Stomach (tissue), 9 donors: ENCODE results near the gene SENP8. TPM values are rescaled to one million over a fixed set of nuclear protein-coding genes. Genes with fewer than 3 reads are reported as not detected.

Experiments
- DNase-seq, 2 donors: peaks; one replicate each; pipeline versions ENCODE4 v3.0.0 to v3.0.0-alpha.2; 2013 to 2019
- H3K27ac ChIP-seq, 5 donors: fragments of 200-600 bp in 4 of 5; sonication (generic) in 4 of 5; one replicate each; pipeline ENCODE4 v1.5.1; 2013 to 2019; ENCODE audit warnings: mild to moderate bottlenecking in 1 of 5, moderate library complexity in 1 of 5
- H3K27me3 ChIP-seq, 3 donors: fragments of 200-600 bp; sonication (generic); one replicate each; pipeline ENCODE4 v1.5.1; 2017 to 2019; ENCODE audit warnings: mixed run types in 1 of 3
- H3K36me3 ChIP-seq, 4 donors: fragments of 200-600 bp; sonication (generic); 1 replicate in 3 of 4; 2 replicates in 1 of 4; pipeline ENCODE4 v1.5.1; 2016 to 2019
- H3K4me1 ChIP-seq, 4 donors: fragments of 200-600 bp; sonication (generic); one replicate each; pipeline ENCODE4 v1.5.1; 2016 to 2019
- H3K4me3 ChIP-seq, 4 donors: fragments of 200-600 bp; sonication (generic) in 3 of 4; one replicate each; pipeline ENCODE4 v1.5.1; 2016 to 2019; ENCODE audit warnings: mild to moderate bottlenecking in 1 of 4
- H3K9me3 ChIP-seq, 4 donors: fragments of 200-600 bp; sonication (generic); one replicate each; pipeline ENCODE4 v1.5.1; 2016 to 2019
- CTCF ChIP-seq, 7 experiments: fragments of 450-650 bp in 4 of 7; fragments of 200-600 bp in 3 of 7; sonication (generic) in 3 of 7; IDR thresholded peaks; one replicate each; pipeline ENCODE4 v1.5.1; 2016 to 2019; ENCODE audit warnings: antibody characterized with exemption in 7 of 7, control low read depth in 2 of 7, mild to moderate bottlenecking in 1 of 7
- EP300 ChIP-seq: sonication (generic); formaldehyde crosslinking; IDR thresholded peaks from one replicate; pipeline ENCODE4 v1.6.1; 2017; ENCODE audit warnings: antibody characterized with exemption
- POLR2A ChIP-seq, 4 donors: fragments of 450-650 bp; IDR thresholded peaks; one replicate each; pipeline ENCODE4 v1.6.1; 2016; ENCODE audit warnings: antibody characterized with exemption in 4 of 4, control low read depth in 2 of 4, mild to moderate bottlenecking in 1 of 4, moderate library complexity in 1 of 4
- POLR2AphosphoS5 ChIP-seq, 3 donors: sonication (generic); formaldehyde crosslinking; IDR thresholded peaks; one replicate each; pipeline ENCODE4 v1.6.1; 2016; ENCODE audit warnings: antibody characterized with exemption in 3 of 3
- WGBS, 5 donors: extraction: QIAGEN DNeasy Blood & Tissue Kit in 3 of 5; methylation state at CpG; one replicate each; pipeline versions ENCODE4 v1.1.5 to v1.1.7; 2013 to 2018; 5-methylcytosine and 5-hydroxymethylcytosine counted together
- intact Hi-C: fragments of 100-400 bp; cut with DNase I; formaldehyde crosslinking; loops from one replicate; pipeline ENCODE4 v1.15.1; 2023; ENCODE audit warnings: low total_unique reads
- polyA plus RNA-seq, 3 donors: library from polyadenylated mRNA; stranded (reverse); fragments of 200-250 nt; gene quantifications; one replicate each; pipeline ENCODE4 v1.2.3, GENCODE V29; 2013
- total RNA-seq, 5 donors: library from RNA; depleted of rRNA; stranded (reverse); fragments of >200 nt; gene quantifications; one replicate each; pipeline versions ENCODE4 v1.1.0 to v1.2.3, GENCODE V29; 2014 to 2016
- donor health status: healthy with polysubstance abuse.
- donor health status: Bipolar disorder and iron deficiency.
- donor health status: healthy.

SENP8 gene
- total and polyA plus RNA-seq, 8 donors = 0.45 to 3.8 (median 2.2) TPM; not detected in 1

GRCh38 chr15:72133211-72133610, 15.0 kb downstream of the SENP8 start:
- H3K27ac ChIP-seq = no peak overlapping the region
- H3K27me3 ChIP-seq = no peaks in the 10 kb centered on the region
- DNase-seq = no peak
- no peaks in the 10 kb centered on the region for H3K36me3 ChIP-seq
- no peak overlapping the region for H3K4me3 ChIP-seq
- peaks cover 0 to 16% (median 5%) of the 10 kb centered on the region in 4 donors for H3K4me1 ChIP-seq
- intact Hi-C loops = no loop called here
- no peaks in the 10 kb centered on the region for H3K9me3 ChIP-seq
- TF ChIP-seq EP300 (no peak), POLR2AphosphoS5 (IDR thresholded peaks at IDR 0.05) (no peak), POLR2A (IDR thresholded peaks at IDR 0.05) (no peak), CTCF (IDR thresholded peaks at IDR 0.05) (no peak)
- WGBS, 5 donors = 87 to 100% (median 96%) methylated on average over 1 of the region's 1 CpG

DNA sequence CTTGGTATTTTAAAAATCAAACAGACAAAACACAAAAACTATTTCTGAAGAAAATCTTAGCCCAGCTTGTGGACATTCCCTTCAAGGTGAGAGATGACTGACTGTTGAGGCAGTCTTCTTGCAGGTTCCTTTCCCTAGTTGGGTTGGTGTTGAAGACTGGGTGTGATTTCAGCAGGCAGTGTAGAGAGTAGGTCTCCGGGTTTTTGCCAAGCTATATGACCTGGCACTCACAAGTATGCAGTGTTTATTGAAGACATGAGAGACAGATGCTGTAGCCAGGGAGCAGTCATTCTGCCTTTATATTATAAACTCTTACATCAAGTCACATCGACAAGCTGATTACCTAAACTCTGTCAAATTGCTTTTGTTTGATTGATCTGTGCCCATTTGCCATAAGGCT, 17.5 kb downstream of the SENP8 start:
- intact Hi-C loops = no loop called here
- Histone ChIP-seq H3K4me3 (no peak overlapping the region), H3K4me1 (peaks cover 0 to 16% (median 5%) of the 10 kb centered on the region in 4 donors), H3K36me3 (peaks cover 0 to 10% (median 3%) of the 10 kb centered on the region in 4 donors), H3K9me3 (no peaks in the 10 kb centered on the region), H3K27me3 (no peaks in the 10 kb centered on the region), H3K27ac (no peak overlapping the region)
- TF ChIP-seq EP300 = no peak
- 31 to 46% (median 34%) methylated on average over 2 of the region's 2 CpGs for WGBS, 5 donors
- DNase-seq = no peak

DNA sequence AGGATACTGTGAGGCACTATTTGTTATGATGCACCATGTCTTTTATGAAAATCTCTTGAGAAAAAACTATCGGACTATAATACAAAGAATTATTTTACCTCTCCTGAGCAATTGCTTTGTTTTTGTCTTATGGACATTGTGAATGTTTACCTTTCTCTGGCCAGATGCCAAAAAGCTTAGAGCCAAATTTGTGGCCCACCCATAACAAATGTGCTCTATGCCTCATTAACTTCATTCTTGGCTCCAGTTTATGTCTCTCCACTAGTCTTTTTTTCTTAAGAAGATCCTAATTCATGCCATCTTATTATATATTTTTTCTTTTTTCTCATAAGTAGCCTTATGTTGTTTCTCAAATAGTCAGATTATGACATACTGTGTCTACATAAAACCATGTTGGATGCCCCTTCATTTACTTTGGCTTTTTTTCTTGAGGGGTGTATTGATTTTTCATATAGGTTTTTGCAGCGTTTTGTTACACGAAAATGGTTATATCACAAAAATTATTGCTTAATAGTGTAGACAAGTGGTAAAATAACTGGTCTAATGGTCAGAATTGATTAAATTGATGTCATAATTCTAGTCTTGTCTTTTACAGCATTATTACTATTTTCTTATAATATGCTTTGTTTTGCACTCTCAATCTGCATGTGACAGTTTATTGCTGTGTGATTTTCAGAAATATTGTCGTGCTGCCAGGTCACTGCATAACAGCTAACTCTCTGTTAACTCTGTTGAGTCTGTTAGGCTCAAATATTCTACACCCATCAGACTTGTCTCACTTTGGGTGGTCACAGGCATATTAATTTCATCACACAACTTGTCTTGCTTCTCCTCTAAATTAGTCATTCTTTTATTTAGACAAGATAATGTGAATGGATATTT, 18.2 kb downstream of the SENP8 start:
- TF ChIP-seq EP300 (no peak), POLR2AphosphoS5 (IDR thresholded peaks at IDR 0.05) (no peak), CTCF (IDR thresholded peaks at IDR 0.05) (no peak), POLR2A (IDR thresholded peaks at IDR 0.05) (no peak)
- 58 to 66% (median 65%) methylated on average over 4 of the region's 4 CpGs for WGBS, 5 donors
- peaks cover 0 to 20% (median 6%) of the 10 kb centered on the region in 4 donors for H3K4me1 ChIP-seq
- H3K27me3 ChIP-seq = no peaks in the 10 kb centered on the region
- H3K36me3 ChIP-seq = peaks cover 0 to 10% (median 3%) of the 10 kb centered on the region in 4 donors
- intact Hi-C loops = no loop called here
- no peak overlapping the region for H3K4me3 ChIP-seq
- H3K27ac ChIP-seq = no peak overlapping the region
- no peaks in the 10 kb centered on the region for H3K9me3 ChIP-seq
- DNase-seq = peak in 1 of 2 donors; percentile 13

DNA sequence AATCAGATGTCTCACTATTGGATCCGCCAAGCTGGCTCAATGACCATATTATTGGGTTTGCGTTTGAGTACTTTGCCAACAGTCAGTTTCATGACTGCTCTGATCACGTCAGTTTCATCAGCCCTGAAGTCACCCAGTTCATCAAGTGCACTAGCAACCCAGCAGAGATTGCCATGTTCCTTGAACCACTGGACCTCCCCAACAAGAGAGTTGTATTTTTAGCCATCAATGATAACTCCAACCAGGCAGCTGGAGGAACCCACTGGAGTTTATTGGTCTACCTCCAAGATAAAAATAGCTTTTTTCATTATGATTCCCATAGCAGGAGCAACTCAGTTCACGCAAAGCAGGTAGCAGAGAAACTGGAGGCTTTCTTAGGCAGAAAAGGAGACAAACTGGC, 21.5 kb downstream of the SENP8 start:
- DNase-seq = no peak
- Histone ChIP-seq H3K27ac (no peak overlapping the region), H3K4me1 (peaks cover 0 to 29% (median 10%) of the 10 kb centered on the region in 4 donors), H3K9me3 (no peaks in the 10 kb centered on the region), H3K4me3 (no peak overlapping the region), H3K27me3 (no peaks in the 10 kb centered on the region), H3K36me3 (peaks cover 0 to 10% (median 3%) of the 10 kb centered on the region in 4 donors)
- intact Hi-C loops = no loop called here
- 97 to 100% (median 99%) methylated on average over 4 of the region's 4 CpGs for WGBS, 5 donors
- TF ChIP-seq CTCF (IDR thresholded peaks at IDR 0.05) = no peak
- no peak for TF ChIP-seq POLR2AphosphoS5 (IDR thresholded peaks at IDR 0.05)
- no peak for TF ChIP-seq POLR2A (IDR thresholded peaks at IDR 0.05)
- TF ChIP-seq EP300 = no peak

GRCh38 chr15:72140088-72140487, 21.9 kb downstream of the SENP8 start:
- Histone ChIP-seq H3K4me3 (no peak overlapping the region), H3K27ac (no peak overlapping the region), H3K36me3 (peaks cover 0 to 10% (median 3%) of the 10 kb centered on the region in 4 donors), H3K9me3 (no peaks in the 10 kb centered on the region), H3K4me1 (peaks cover 0 to 29% (median 10%) of the 10 kb centered on the region in 4 donors), H3K27me3 (no peaks in the 10 kb centered on the region)
- WGBS, 5 donors = 84 to 92% (median 87%) methylated on average over 3 of the region's 3 CpGs
- intact Hi-C loops = no loop called here
- no peak for TF ChIP-seq POLR2AphosphoS5 (IDR thresholded peaks at IDR 0.05)
- TF ChIP-seq EP300 = no peak
- no peak for TF ChIP-seq CTCF (IDR thresholded peaks at IDR 0.05)
- TF ChIP-seq POLR2A (IDR thresholded peaks at IDR 0.05) = no peak
- DNase-seq = no peak
